WTC11 (cell line): ENCODE data around the gene NRXN2. TPM values are rescaled to one million over a fixed set of nuclear protein-coding genes. Genes with fewer than 3 reads are reported as not detected.

ENCODE experiments used
- ATAC-seq: fragments of 200-7000 bp; cut with Tn5 transposase; 2 replicates; pipeline ENCODE4 v1.10.0; 2021; ENCODE audit warnings: mild to moderate bottlenecking, moderate library complexity
- CTCF ChIA-PET: fragments of 300-600 bp; sonication (Branson Sonifier 250); formaldehyde crosslinking; loops from one replicate; lab custom pipeline; 2021; ENCODE audit warnings: antibody characterized with exemption; lab: Charles Lee
- POLR2A ChIA-PET: fragments of 350-600 bp; sonication (Branson Sonifier 250); formaldehyde crosslinking; loops from one replicate; lab custom pipeline; 2021; ENCODE audit warnings: antibody characterized with exemption; lab: Charles Lee
- DNase-seq: peaks from one replicate; pipeline ENCODE4 v3.0.0; 2021; ENCODE audit warnings: low spot score
- H3K27ac Mint-ChIP-seq: 2 replicates; pipeline ENCODE4 v1.8.0; 2021; ENCODE audit warnings: mixed read lengths
- H3K27me3 Mint-ChIP-seq: 2 replicates; pipeline ENCODE4 v1.8.0; 2021; ENCODE audit warnings: low read depth, mild to moderate bottlenecking, moderate library complexity, mixed read lengths
- H3K36me3 Mint-ChIP-seq: 2 replicates; pipeline ENCODE4 v1.8.0; 2021; ENCODE audit warnings: mixed read lengths
- H3K4me1 Mint-ChIP-seq: 2 replicates; pipeline ENCODE4 v1.8.0; 2022; ENCODE audit warnings: mixed read lengths
- H3K4me3 Mint-ChIP-seq: 2 replicates; pipeline ENCODE4 v1.8.0; 2021; ENCODE audit warnings: mild to moderate bottlenecking, moderate library complexity, mixed read lengths
- H3K9me3 Mint-ChIP-seq: 2 replicates; pipeline ENCODE4 v1.8.0; 2021; ENCODE audit warnings: mixed read lengths
- ATF6 ChIP-seq: sonication (generic); formaldehyde crosslinking; IDR thresholded peaks from 2 replicates; pipeline ENCODE4 v1.8.1; 2023; ENCODE audit warnings: mild to moderate bottlenecking, missing genetic modification reagents
- CBFB ChIP-seq: sonication (generic); formaldehyde crosslinking; IDR thresholded peaks from 2 replicates; pipeline ENCODE4 v1.8.1; 2022; ENCODE audit warnings: mild to moderate bottlenecking, low read depth, missing genetic modification reagents
- CTCF ChIP-seq: fragments of 200-600 bp; IDR thresholded peaks from 2 replicates; pipeline ENCODE4 v1.8.0; 2022; ENCODE audit warnings: antibody characterized with exemption
- EMX1 ChIP-seq: fragments of 250-450 bp; sonication (Bioruptor Pico); IDR thresholded peaks from 2 replicates; pipeline ENCODE4 v1.8.0; 2021; ENCODE audit warnings: mild to moderate bottlenecking
- FOXJ3 ChIP-seq: sonication (generic); formaldehyde crosslinking; IDR thresholded peaks from 2 replicates; pipeline ENCODE4 v1.9.0; 2021; ENCODE audit warnings: missing genetic modification reagents, mild to moderate bottlenecking, borderline replicate concordance
- GABPB1 ChIP-seq: sonication (generic); formaldehyde crosslinking; IDR thresholded peaks from 2 replicates; pipeline ENCODE4 v1.8.1; 2023; ENCODE audit warnings: mild to moderate bottlenecking, missing genetic modification reagents
- KAT7 ChIP-seq: sonication (generic); formaldehyde crosslinking; IDR thresholded peaks from 2 replicates; pipeline ENCODE4 v1.8.1; 2023; ENCODE audit warnings: missing genetic modification reagents, mild to moderate bottlenecking, borderline replicate concordance
- MLX ChIP-seq: sonication (generic); formaldehyde crosslinking; IDR thresholded peaks from 2 replicates; pipeline ENCODE4 v1.8.1; 2023; ENCODE audit warnings: mild to moderate bottlenecking, missing genetic modification reagents, moderate library complexity
- NR1H2 ChIP-seq: sonication (generic); formaldehyde crosslinking; IDR thresholded peaks from 2 replicates; pipeline ENCODE4 v1.9.0; 2021; ENCODE audit warnings: mild to moderate bottlenecking, moderate library complexity, missing genetic modification reagents
- NR2C2 ChIP-seq: sonication (generic); formaldehyde crosslinking; IDR thresholded peaks from 2 replicates; pipeline ENCODE4 v1.8.0; 2022; ENCODE audit warnings: mild to moderate bottlenecking, missing genetic modification reagents
- OVOL2 ChIP-seq: fragments of 250-450 bp; sonication (Bioruptor Pico); IDR thresholded peaks from 2 replicates; pipeline ENCODE4 v1.9.0; 2021; ENCODE audit warnings: mild to moderate bottlenecking, borderline replicate concordance
- PRDM15 ChIP-seq: sonication (generic); formaldehyde crosslinking; IDR thresholded peaks from 2 replicates; pipeline ENCODE4 v1.8.0; 2022; ENCODE audit warnings: missing genetic modification reagents
- PRRX2 ChIP-seq: fragments of 250-450 bp; sonication (Bioruptor Pico); IDR thresholded peaks from 2 replicates; pipeline ENCODE4 v1.8.0; 2021; ENCODE audit warnings: mild to moderate bottlenecking
- SMAD4 ChIP-seq: sonication (generic); formaldehyde crosslinking; IDR thresholded peaks from 2 replicates; pipeline ENCODE4 v1.8.0; 2022; ENCODE audit warnings: mild to moderate bottlenecking, missing genetic modification reagents
- USF2 ChIP-seq: sonication (generic); formaldehyde crosslinking; IDR thresholded peaks from 2 replicates; pipeline ENCODE4 v1.8.1; 2023; ENCODE audit warnings: mild to moderate bottlenecking, missing genetic modification reagents, moderate library complexity
- ZBTB21 ChIP-seq: sonication (generic); formaldehyde crosslinking; IDR thresholded peaks from 2 replicates; pipeline ENCODE4 v1.8.1; 2023; ENCODE audit warnings: mild to moderate bottlenecking, missing genetic modification reagents, borderline replicate concordance
- ZBTB43 ChIP-seq: sonication (generic); formaldehyde crosslinking; IDR thresholded peaks from 2 replicates; pipeline ENCODE4 v1.8.1; 2023; ENCODE audit warnings: mild to moderate bottlenecking, missing genetic modification reagents
- ZMAT4 ChIP-seq: fragments of 250-450 bp; sonication (Bioruptor Pico); IDR thresholded peaks from 2 replicates; pipeline ENCODE4 v1.9.0; 2021; ENCODE audit warnings: mild to moderate bottlenecking
- ZNF219 ChIP-seq: sonication (generic); formaldehyde crosslinking; IDR thresholded peaks from 2 replicates; pipeline ENCODE4 v1.8.0; 2023; ENCODE audit warnings: missing genetic modification reagents, mild to moderate bottlenecking, borderline replicate concordance
- total RNA-seq: library from RNA; stranded (reverse); gene quantifications from 3 replicates; pipeline ENCODE4 v1.2.3, GENCODE V29; 2021

Gene NRXN2
- total RNA-seq, 1 experiment from 2014 or later, result 8.6 TPM

- no peaks in the 10 kb centered on the region for H3K9me3 Mint-ChIP-seq
- POLR2A ChIA-PET, result no interaction called here
- no peak overlapping the region for H3K27ac Mint-ChIP-seq
- no peak for TF ChIP-seq SMAD4 (CRISPR knock-in tag)
- no peak for TF ChIP-seq ZBTB21 (CRISPR knock-in tag)
- no peak for TF ChIP-seq PRDM15 (CRISPR knock-in tag)
- no peak for TF ChIP-seq EMX1 (CRISPR knock-in tag)
- no peak for TF ChIP-seq USF2 (CRISPR knock-in tag)
- no peak for TF ChIP-seq ZMAT4 (CRISPR knock-in tag)
- TF ChIP-seq MLX, result no peak
- TF ChIP-seq OVOL2 (CRISPR knock-in tag), result no peak
- TF ChIP-seq NR2C2, result no peak
- TF ChIP-seq ZNF219 (CRISPR knock-in tag), result no peak
- TF ChIP-seq FOXJ3 (CRISPR knock-in tag), result no peak
- no peak for TF ChIP-seq ZBTB43 (CRISPR knock-in tag)
- no peak for TF ChIP-seq PRRX2 (CRISPR knock-in tag)
- no peak for TF ChIP-seq KAT7 (CRISPR knock-in tag)
- TF ChIP-seq GABPB1, result no peak
- no peak for TF ChIP-seq NR1H2
- TF ChIP-seq CTCF, result no peak
- TF ChIP-seq CBFB (CRISPR knock-in tag), result no peak
- no peak for TF ChIP-seq ATF6 (CRISPR knock-in tag)
- TF ChIP-seq, all 79 proteins: peak for 0
- H3K27me3 Mint-ChIP-seq, result peaks cover 33% of the 10 kb centered on the region
- H3K36me3 Mint-ChIP-seq, result no peaks in the 10 kb centered on the region
- H3K4me3 Mint-ChIP-seq, result no peak overlapping the region
- DNase-seq, result no peak
- CTCF ChIA-PET, result no interaction called here
- H3K4me1 Mint-ChIP-seq, result peaks cover 14% of the 10 kb centered on the region
- ATAC-seq, result no peak
These were observed 36.4 kb downstream of the NRXN2 start for GRCh38 chr11:64686466-64687170.
